Measurements from ENCODE around the gene CAPZB. TPM values are rescaled to one million over a fixed set of nuclear protein-coding genes. Genes with fewer than 3 reads are reported as not detected.
A peak's percentile ranks its signal among the peaks of the same experiment; 100 is the strongest.

Gene CAPZB
- total RNA-seq, 4 donors from 2014 or later, result 107 to 210 (median 119) TPM

- Histone ChIP-seq H3K27me3 (no peaks in the 10 kb centered on the region), H3K4me1 (peaks cover 0 to 18% (median 3%) of the 10 kb centered on the region in 4 donors), H3K36me3 (peaks cover 0 to 40% (median 0%) of the 10 kb centered on the region in 3 donors), H3K9me3 (no peaks in the 10 kb centered on the region), H3K4me3 (no peak overlapping the region), H3K27ac (no peak overlapping the region)
- no peak for DNase-seq
- TF ChIP-seq POLR2A (IDR thresholded peaks at IDR 0.05) (no peak), CTCF (IDR thresholded peaks at IDR 0.05) (no peak)
Measured at GRCh38 chr1:19360432-19360831, 124.9 kb downstream of the CAPZB start.

- H3K27ac ChIP-seq, result no peak overlapping the region
- peaks cover 0 to 18% (median 3%) of the 10 kb centered on the region in 4 donors for H3K4me1 ChIP-seq
- no peaks in the 10 kb centered on the region for H3K9me3 ChIP-seq
- no peak for DNase-seq
- H3K27me3 ChIP-seq, result no peaks in the 10 kb centered on the region
- peaks cover 0 to 41% (median 0%) of the 10 kb centered on the region in 3 donors for H3K36me3 ChIP-seq
- no peak overlapping the region for H3K4me3 ChIP-seq
- no peak for TF ChIP-seq POLR2A (IDR thresholded peaks at IDR 0.05)
- no peak for TF ChIP-seq CTCF (IDR thresholded peaks at IDR 0.05)
Measured at GRCh38 chr1:19360016-19360415, 125.3 kb downstream of the CAPZB start.

GRCh38 chr1:19359357-19359756 lies 126.0 kb downstream of the CAPZB start:
- Histone ChIP-seq H3K36me3 (peaks cover 0 to 43% (median 0%) of the 10 kb centered on the region in 3 donors), H3K9me3 (no peaks in the 10 kb centered on the region), H3K27me3 (no peaks in the 10 kb centered on the region), H3K27ac (no peak overlapping the region), H3K4me3 (no peak overlapping the region), H3K4me1 (peaks cover 0 to 18% (median 2%) of the 10 kb centered on the region in 4 donors)
- DNase-seq, result no peak
- TF ChIP-seq POLR2A (IDR thresholded peaks at IDR 0.05) (no peak), CTCF (IDR thresholded peaks at IDR 0.05) (no peak)

- H3K4me1 ChIP-seq, result peaks cover 0 to 11% (median 0%) of the 10 kb centered on the region in 4 donors
- no peaks in the 10 kb centered on the region for H3K27me3 ChIP-seq
- DNase-seq, result no peak
- TF ChIP-seq POLR2A (IDR thresholded peaks at IDR 0.05) (no peak), CTCF (IDR thresholded peaks at IDR 0.05) (no peak)
- H3K36me3 ChIP-seq, result peaks cover 0 to 49% (median 0%) of the 10 kb centered on the region in 3 donors
- no peak overlapping the region for H3K27ac ChIP-seq
- no peak overlapping the region for H3K4me3 ChIP-seq
- no peaks in the 10 kb centered on the region for H3K9me3 ChIP-seq
Measured at GRCh38 chr1:19358710-19359109, 126.6 kb downstream of the CAPZB start.

GRCh38 chr1:19357299-19357986 lies 127.9 kb downstream of the CAPZB start:
- no peak for DNase-seq
- TF ChIP-seq POLR2A (IDR thresholded peaks at IDR 0.05) (no peak), CTCF (IDR thresholded peaks at IDR 0.05) (no peak)
- Histone ChIP-seq H3K36me3 (peaks cover 0 to 58% (median 0%) of the 10 kb centered on the region in 3 donors), H3K4me3 (no peak overlapping the region), H3K27me3 (no peaks in the 10 kb centered on the region), H3K9me3 (no peaks in the 10 kb centered on the region), H3K27ac (peak overlapping the region in 1 of 4 donors; percentile 11), H3K4me1 (peaks cover 0 to 11% (median 0%) of the 10 kb centered on the region in 4 donors)
